Activated CD4-positive, alpha-beta T cell treated with anti-CD3 and anti-CD28 coated beads, Interleukin-2, Interleukin-6, amounts not matched to agents 100 ng/mL and 50 ng/mL, durations not matched to agents 16 hours and 8 hours (primary cell): ENCODE measurements around the gene TXNDC8.
"Not testable (repeated sequence)": the region's sequence is repeated elsewhere in the genome, so short reads cannot be mapped to it uniquely, and the experiment has no call there.

ENCODE experiments used
- DNase-seq: peaks from one replicate; pipeline ENCODE4 v3.0.0-alpha.2; 2020

The TXNDC8 gene

DNA sequence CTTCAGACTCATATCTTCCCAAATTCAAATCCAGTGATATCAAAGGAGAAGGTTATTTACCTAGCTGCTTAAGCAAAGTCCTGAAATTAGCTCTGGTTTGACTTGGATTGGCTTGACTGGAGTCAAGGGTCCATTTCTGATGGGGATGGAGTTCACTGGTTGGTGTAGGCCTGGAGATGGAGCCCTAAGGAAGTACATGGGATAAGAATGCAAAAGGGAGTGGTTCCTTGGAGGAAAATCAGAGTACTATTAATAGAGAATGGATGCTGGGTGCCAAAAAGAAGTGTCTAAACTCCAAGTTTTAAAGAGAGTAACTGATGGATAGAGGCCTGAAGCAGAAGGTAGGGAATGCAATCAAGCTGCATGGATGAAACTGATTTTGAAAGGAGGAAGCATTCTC, 13.8 kb downstream of the TXNDC8 start:
- no peak for DNase-seq

DNA sequence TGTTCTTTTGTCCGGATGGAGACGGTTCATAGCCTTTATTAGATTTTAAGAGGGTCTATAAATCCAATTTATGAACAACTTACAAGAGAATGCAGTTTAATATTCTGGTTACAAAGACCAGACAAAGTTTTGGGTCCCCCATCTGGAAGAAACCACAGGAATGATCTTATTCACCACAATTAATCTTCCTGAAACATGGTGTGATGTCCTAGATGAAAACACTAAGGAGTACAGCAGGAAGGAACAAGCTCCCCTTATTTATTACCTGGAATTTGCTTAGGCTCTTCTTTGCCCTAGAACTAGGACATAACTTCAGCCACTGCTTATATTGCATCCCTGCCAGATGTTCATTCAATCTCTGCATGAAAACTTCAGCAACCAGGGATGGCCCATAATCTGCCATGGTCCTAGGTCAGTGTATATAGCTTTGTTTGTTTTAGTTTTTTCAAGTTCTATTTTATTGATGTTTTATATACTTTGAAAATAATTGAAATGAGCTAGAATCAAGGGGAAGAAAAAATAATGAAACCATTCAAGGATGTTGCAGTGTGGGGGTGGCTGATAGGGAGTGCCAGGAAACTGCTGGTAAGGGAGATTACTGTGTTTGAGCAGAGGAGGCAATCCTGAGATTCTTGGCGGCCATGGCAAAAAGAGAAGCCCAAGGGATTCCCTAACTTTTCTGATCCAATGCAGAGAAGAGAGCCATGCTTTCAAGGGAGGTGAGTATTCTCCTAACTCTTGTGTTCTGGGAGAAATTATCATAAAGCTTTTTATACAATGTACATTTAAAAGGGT, 16.8 kb downstream of the TXNDC8 start:
- DNase-seq, result no peak

DNA sequence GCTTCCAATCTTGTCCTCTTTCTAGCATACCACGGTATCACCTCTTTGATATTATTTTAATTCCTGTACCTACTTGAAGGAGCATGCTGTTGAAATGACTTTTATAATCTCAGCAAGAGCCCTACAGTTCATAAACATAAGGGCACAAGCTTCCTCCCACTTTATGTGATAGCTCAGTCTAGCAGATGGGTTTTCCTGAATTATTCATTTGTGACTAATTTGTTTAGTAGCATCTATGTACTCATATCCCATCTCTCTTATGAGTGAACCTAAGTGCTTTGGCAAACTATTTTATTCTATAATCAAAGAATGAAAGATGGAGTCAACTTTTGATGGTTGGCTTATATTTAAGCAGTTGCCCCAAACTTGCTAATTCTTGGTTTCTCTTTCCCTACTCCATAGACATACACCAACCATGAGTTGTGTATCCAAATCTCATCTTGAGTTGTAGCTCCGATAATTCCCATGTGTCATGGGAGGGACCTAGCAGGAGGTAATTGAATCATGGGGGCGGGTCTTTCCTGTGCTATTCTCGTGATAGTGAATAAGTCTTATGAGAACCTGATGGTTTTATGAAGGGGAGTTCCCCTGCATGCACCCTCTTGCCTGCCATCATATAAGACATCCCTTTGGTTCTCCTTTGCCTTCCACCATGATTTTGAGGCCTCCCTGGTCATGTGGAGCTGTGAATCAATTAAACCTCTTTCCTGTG, 17.7 kb downstream of the TXNDC8 start:
- no peak for DNase-seq

DNA sequence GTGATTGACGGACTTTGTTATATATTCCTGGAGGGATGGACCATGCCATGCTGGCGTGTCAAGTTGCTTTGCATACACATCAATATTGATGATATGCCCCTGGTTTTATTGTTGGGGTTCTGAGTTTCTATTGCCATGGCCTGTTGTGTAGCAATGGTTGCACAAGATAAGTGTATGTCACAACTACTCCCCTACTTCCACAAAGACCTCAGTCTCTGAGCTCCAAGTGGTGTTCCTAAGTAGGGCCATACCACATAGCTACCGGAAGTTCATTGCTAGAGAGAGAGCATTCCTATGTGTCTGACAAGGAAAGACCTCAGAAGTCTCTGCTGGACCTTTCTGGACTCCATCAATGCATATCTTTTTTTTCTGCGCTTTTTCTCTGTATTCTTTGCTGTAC, 19.8 kb downstream of the TXNDC8 start:
- DNase-seq, result no peak

DNA sequence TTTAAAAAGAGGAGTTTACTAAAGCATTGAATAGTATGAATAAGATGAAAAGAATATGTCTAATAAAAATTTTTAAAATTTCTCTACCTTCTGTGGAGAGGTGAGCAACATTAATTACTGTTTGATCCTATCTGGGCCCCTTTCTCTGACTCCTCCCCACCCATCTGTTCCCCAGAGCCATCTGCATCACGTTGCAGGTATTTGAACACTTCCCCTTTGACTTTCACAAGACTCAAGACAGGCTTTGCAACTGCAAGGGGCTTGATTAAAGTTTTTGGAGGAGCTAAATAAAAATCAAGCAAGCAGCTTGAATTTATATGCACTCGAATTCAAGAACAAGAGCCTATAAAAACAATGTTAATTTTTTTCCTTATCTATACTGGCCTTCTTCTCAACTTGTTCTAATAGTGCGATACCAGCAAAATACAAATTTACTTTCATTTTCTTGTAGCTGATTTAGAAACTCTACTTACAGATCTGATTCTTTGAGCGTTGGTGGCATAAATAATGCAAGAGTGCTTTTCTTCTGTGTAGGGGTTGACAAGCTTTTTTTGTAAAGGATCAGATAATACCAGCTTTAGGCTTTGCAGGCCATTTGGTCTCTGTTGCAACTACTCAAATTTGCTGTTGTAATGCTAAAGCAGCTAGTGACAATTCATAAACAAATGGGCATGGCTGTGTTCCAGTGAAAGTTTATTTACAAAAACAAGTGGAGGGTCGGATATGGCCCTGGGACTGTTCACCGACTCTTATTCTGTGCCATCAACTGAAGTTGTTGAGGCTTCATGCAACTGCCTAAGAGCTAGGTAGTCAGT, 21.2 kb downstream of the TXNDC8 start:
- DNase-seq, result no peak

DNA sequence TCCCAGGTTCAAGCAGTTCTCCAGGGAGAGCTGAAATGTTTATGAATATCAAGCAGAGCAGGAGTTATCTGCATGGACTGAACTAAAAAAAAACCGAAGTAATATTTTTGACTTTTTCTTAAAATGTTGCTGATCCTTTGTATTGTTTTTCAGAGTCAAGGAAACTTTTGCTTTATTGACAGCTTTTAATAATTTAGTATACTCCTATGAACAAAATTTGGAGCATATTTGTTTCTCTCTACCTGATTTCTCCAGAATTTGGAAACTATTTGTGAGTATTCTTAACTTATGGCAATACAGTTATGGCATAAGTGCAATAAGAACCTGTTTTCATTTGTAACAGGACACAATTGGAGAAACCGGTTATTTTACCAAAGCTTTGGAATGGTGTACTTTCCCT, 25.7 kb downstream of the TXNDC8 start:
- DNase-seq, result not testable (repeated sequence)

DNA sequence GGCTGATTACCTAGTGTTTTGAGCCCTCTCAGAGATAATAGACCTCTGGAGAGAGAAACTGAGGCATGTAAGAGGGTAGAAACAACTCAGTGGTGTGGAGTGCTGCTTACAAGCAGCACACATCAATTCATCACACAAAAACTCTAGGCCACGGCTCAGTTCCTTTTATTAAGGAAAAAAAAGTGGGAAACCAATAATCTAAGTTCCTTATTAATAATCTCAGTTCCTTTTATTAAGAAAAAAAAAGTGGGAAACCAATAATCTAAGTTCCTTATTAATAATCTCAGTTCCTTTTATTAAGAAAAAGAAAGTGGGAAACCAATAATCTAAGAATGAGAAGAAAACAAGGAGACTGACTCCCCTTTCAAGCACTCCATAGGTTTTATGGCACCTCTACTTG, 28.0 kb downstream of the TXNDC8 start:
- DNase-seq, result no peak

DNA sequence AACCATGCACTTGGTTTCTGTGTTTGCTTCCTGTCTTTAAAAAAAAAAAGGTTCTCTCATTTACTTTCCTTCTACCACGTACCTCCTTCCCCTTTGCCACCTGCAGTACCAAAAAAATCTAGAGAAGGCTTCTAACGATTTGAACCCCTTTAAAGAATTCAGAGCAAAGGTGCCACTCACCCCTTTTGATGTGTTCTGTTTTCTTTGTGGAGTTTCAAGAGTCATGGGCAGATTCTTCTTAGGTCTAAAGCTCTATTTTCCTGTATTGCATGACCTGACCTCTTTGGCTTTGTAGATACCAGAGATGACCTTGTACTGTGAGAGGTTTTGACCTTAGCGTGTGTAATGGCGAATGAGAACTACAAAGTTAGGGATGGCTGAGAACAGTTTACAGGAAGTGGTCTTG, 29.0 kb downstream of the TXNDC8 start:
- no peak for DNase-seq

DNA sequence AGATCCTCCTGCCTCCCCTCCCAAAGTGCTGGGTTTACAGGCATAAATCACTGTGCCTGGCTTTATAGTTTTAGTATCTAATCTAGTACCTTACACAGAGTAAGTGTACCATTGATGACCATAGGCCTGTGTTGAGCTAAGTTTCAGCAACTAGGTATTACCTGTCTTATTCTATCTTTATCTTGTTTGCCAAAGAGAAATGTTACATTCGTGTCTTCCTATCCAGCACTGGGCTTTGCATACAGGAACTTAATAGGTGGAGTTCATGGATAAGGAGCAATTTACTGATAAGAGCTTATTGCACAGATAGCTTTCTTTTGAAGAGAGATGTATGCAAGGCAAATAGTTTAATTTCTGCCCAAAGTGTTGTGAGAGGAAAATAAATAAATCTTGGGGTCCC, 30.5 kb downstream of the TXNDC8 start:
- DNase-seq, result no peak

DNA sequence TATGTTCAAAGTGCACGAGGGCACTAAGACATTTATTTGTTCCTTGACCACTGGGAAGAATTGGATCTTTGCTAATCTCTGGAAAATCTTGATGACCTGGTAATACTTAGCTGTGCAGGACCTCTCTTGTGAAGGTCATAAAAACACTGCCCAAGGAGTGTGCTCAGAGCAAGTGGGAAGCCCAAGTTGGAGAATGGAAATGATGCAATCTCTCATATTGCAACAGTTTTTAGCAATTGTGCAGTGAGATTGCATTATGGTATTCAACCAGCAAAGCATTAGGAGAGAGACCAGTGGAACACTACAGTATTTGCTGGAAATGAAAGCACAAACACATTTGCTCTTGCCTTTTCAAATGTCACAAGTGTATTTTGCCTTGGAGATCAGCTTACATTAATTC, 34.5 kb downstream of the TXNDC8 start:
- DNase-seq, result no peak

DNA sequence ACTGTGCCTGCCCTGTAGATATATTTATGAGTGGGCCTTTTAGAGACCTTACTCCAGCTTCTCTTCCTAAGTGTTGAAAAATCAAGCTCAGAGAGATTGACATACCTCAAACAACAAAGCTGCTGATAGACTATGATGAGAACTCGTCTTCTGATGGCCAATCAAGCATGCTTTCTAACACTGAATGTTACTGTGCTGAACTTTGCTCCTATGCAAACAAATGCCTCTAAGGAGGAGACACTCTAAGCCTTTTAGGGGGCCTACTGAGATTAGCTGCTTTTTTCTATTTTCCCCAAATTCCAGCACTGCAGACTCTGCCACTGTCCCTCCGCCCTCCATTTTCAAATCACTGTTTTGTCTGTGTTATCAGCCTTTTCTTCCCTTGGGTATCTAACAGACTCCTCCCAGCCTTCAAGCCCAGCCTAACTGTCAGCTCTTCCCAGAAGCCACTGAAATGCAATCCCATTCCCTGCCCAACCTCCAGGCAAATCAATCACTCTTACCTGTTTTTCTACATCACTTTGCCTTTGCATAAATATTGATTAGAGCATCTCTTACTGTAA, 39.5 kb downstream of the TXNDC8 start:
- DNase-seq, result no peak

DNA sequence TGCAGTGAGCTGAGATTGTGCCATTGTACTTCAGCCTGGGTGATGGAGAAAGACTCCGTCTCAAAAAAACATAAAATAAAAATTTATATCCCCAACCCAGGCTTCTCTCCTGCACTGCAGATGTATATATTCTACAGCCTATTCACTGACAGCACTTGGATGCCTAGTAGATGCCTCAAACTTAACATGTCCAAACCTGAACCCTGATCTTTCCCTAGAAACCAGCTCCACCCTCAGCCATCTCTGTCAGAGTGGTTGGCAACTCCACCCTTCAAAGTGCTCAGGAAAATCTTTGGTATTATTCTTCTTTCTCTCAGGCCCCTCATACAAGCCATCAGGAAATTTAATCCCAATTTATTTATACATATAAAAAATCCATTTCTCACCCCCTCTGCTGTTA, 44.4 kb downstream of the TXNDC8 start:
- DNase-seq, result no peak

DNA sequence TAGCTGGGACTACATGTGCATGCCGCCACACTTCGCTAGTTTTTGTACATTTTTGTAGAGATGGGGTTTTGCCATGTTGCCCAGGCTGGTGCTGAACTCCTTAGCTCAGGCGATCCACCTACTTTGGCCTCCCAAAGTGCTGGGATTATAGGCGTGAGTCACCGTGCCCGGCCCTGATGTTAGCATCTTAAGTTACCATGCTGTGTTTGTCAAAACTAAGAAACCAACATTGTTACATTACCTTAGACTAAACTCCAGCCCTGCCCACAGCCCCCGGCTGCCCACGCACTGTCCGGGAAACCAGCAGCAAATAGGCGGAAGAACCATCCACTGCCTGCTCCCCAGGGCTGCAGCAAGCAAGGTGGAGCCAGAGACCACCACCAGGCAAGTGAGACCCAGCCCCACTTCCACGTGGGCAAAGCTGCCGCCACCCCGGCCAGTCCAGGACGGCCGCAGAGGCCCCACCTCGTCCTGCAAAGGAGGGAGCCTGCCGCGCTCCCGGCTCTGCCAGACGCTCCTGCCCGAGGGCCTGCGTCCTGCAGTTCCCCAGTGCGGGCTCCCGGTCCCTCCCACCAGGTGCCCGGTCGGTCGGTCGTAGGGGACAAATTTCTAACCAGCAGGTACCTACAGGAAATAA, 45.6 kb downstream of the TXNDC8 start:
- DNase-seq, result no peak

DNA sequence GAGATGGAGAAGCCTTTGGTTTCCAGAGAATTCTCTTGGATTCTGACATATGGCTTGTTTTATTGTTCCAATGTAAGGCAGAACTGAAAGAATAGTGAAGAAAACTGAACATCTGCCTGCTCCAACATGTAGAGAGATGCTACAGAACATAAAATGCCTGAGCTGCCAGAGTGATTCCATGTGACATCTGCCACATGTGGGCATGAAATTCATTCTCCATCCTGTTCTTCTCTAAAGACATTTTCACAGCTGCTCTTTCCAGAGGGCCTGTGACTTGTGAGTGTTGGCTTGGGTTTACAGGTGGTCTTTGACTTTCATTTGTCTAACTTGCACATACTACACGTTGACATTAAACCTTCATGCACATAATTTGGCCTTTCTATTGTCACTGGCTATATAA, 47.7 kb downstream of the TXNDC8 start:
- no peak for DNase-seq

DNA sequence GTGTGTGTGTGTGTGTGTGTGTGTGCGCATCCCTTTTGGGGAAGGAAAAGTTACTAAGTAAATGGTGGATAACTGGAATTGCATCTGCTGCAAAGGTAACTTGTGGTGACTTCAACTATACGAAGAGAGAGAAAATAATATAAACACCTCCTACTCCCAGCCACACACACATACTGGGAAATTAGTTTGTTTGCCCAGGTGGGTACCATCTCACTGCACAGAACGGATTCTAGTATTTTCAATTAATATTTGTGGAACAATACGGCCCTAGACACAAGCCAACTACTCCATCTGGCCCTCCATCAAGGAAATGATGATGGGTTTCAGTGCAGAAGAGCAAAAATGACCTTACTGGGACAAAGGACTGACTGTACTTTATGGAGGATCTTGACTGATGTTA, 49.2 kb downstream of the TXNDC8 start:
- DNase-seq, result no peak

DNA sequence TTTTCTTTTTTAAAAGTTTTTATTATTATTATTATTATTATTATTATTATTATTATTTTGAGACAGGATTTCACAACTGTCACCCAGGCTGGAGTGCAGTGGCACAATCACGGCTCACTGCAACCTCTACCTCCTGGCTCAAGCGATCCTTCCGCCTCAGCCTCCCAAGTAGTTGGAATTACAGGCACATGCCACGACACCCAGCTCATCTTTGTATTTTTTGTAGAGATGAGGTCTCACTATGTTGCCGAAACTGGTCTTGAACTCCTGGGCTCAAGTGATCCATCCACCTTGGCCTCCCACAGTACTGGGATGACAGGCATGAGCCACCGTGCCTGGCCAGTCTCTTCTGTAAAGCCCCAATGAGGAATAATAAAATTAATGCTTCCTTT, 50.4 kb downstream of the TXNDC8 start:
- DNase-seq, result no peak

DNA sequence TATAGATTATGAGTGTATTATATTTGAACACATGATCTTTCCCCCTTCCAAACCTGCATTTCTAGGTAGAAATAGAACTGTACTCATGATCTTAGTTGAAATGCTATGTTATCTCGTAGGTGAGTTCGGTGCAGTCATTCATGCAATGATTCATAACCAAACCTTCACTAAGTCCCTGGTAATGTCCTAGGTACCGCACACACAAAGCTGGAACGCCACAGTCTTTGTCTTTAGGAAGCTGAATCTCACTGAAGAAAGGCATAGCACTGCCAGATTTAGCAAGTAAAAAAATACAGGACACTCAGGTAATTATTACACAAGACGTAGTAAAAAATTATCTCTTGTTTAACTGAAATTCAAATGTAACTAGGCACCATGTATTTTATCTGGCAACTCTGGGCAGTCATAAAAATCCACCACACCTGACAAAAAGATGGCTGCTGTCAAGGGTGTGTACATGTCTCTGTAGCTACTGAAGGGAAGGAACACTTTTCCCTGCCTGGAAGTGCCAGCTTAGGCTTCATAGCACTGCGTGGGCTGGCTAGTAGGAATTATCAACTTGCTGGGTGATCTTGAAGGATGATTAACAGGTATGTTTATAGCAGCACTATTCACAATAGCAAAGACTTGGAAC, 53.3 kb downstream of the TXNDC8 start:
- no peak for DNase-seq

DNA sequence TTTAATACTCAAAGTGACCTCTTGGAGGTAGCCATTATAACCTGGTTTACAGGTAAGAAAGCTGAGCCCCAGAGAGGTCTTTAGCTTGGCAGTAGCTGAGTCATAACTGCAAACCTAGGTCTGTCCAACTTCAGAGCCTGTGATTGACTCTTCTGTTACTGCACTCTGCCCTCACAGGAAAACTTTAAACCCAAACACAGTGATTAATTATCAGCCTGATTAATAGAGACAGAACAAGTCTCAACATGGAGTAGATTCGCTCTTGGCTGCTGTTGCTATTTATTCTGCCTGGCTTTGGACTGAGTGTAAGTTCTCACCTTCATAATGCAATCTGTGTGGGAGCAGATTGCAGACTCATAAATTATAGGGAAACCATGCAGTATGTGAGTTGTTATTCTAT, 53.9 kb downstream of the TXNDC8 start:
- DNase-seq, result no peak

DNA sequence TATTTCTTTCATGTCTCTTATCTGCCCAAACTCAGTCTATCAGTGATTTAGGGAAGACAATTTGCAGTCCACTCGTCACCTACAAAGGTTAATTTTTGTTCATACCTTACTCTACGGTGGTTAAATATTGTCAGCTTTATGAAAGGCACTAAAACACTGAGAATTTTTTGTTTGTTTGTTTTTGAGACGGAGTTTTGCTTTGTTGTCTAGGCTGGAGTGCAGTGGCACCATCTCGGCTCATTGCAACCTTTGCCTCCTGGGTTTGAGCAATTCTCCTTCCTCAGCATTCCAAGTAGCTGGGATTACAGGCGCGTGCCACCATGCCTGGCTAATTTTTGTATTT, 55.0 kb downstream of the TXNDC8 start:
- DNase-seq, result no peak

DNA sequence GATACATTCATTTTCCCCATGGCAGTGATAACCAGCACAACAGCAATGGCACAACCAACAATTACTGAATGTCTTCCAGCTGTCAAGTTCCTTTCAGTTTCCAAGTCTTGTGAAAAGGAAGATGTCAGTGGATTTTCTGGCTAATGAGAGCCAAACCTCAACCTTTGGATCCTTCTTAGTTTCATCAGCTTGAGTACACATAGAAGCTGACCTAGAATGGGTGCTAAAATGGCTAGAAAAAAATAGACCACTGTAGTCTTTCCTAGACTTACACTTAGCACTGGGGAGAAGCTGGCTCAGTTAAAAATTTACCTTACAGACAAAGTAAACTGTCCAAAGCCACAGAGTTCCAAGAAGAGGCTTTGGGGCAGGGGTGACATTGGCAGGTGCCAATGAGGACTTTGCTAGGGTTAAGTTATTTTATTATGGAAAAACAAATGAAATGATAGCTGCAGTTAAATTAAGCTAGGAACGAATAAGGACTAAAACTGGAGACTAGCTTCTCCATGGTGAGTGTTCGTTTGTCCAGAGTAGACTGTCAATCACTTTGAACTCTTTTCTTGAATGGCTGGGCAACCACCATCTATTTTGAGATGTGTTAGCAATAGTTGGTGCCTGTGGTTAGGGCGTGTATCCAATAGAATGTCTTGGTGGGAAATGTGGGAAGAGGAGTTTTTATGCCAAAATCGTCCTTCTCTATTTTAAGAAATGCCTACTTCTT, 55.5 kb downstream of the TXNDC8 start:
- no peak for DNase-seq

DNA sequence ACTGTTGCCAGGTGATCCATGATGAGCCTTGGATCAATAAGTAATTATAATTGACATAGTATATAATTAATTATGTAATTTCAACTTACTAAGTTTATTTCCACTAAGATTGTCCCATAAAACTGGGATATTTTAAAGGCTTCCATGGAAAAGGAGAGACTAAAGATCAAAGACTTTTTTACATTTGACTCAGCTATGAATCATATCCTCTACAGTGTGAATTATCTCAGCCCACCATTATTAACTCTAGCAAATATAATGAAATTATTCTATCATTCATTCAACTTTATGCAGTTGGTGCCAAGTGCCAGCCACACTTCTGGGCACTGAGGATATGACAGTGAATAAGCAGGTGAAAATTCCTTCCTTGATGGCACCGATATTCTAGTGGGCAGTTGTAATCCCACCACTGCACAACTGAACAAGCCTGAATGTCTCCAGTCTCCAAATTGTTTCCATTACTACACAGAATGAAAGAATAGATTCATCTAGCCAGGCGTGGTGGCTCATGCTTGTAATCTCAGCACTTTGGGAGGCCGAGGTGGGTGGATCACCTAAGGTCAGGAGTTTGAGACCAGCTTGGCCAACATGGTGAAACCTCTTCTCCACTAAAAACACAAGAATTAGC, 59.5 kb downstream of the TXNDC8 start:
- no peak for DNase-seq
